ENCODE measurements around the gene FLG.

GRCh38 chr1:152347116-152347728 lies 22.2 kb upstream of the FLG start:
- TF ChIP-seq CTCF (IDR thresholded peaks at IDR 0.05): peak; percentile 76
- TF ChIP-seq ELF4 (CRISPR knock-in tag; IDR thresholded peaks at IDR 0.05; ENCODE audit: low read depth): no peak
- no peak for TF ChIP-seq TCF7 (CRISPR knock-in tag; IDR thresholded peaks at IDR 0.05; ENCODE audit: low read depth)
- TF ChIP-seq SMAD3 (CRISPR knock-in tag; IDR thresholded peaks at IDR 0.05; ENCODE audit: borderline replicate concordance): no peak
- no peak for TF ChIP-seq IRF2 (CRISPR knock-in tag; IDR thresholded peaks at IDR 0.05; ENCODE audit: borderline replicate concordance, low read depth)
- TF ChIP-seq NR3C1 (CRISPR knock-in tag; conservative IDR thresholded peaks at IDR 0.05; ENCODE audit: low read depth): no peak
- no peak for TF ChIP-seq ATF2 (CRISPR knock-in tag; IDR thresholded peaks at IDR 0.05; ENCODE audit: borderline replicate concordance, low read depth)
- TF ChIP-seq GTF2I (CRISPR knock-in tag; conservative IDR thresholded peaks at IDR 0.05): no peak
- TF ChIP-seq, protein P1, sequence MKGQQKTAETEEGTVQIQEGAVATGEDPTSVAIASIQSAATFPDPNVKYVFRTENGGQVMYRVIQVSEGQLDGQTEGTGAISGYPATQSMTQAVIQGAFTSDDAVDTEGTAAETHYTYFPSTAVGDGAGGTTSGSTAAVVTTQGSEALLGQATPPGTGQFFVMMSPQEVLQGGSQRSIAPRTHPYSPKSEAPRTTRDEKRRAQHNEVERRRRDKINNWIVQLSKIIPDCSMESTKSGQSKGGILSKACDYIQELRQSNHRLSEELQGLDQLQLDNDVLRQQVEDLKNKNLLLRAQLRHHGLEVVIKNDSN (CRISPR knock-in tag; IDR thresholded peaks at IDR 0.05): no peak
- no peak for TF ChIP-seq NR1H2 (CRISPR knock-in tag; IDR thresholded peaks at IDR 0.05)
- TF ChIP-seq NFATC4 (CRISPR knock-in tag; IDR thresholded peaks at IDR 0.05): no peak

Data from WTC11 (cell line).